ENCODE data around the gene ZNF14. TPM values are rescaled to one million over a fixed set of nuclear protein-coding genes. Genes with fewer than 3 reads are reported as not detected.

The ZNF14 gene
- total and polyA plus RNA-seq, 10 of the 15 experiments (the other 5 are each of a cell fraction or from before 2014, with no cell fraction given), result 2.5 to 7.2 (median 4.6) TPM

- peak; percentile 80 for TF ChIP-seq SKIL (IDR thresholded peaks at IDR 0.05; ENCODE audit: low read depth, poor library complexity, severe bottlenecking)
- peak; percentile 76 for TF ChIP-seq RELB (IDR thresholded peaks at IDR 0.05; ENCODE audit: low read depth)
- TF ChIP-seq ZBTB11 (CRISPR knock-in tag; IDR thresholded peaks at IDR 0.05), result peak; percentile 70
- TF ChIP-seq MYC (IDR thresholded peaks at IDR 0.05; ENCODE audit: insufficient read depth, insufficient read length, insufficient replicate concordance, low read length, severe bottlenecking), result no peak
- peak in 1 of 2 experiments; percentile 70; a peak in 2 of 4 replicates for TF ChIP-seq BHLHE40 (IDR thresholded peaks at IDR 0.05; ENCODE audit: borderline replicate concordance in 1 of 2, low read depth in 2 of 2, low read length in 1 of 2)
- no peak for TF ChIP-seq USF2 (IDR thresholded peaks at IDR 0.05; ENCODE audit: borderline replicate concordance, low read depth, low read length)
- TF ChIP-seq MXI1 (IDR thresholded peaks at IDR 0.05; ENCODE audit: low read depth, low read length), result no peak
- peak; percentile 87 for TF ChIP-seq POLR2A (IDR thresholded peaks at IDR 0.05; ENCODE audit: low read depth, low read length)
- TF ChIP-seq BCL3 (IDR thresholded peaks at IDR 0.05; ENCODE audit: borderline replicate concordance, insufficient read depth, low read depth, low read length, poor library complexity, severe bottlenecking), result peak; percentile 47
- TF ChIP-seq FOXK2 (IDR thresholded peaks at IDR 0.05), result peak; percentile 91
- peak; percentile 81 for TF ChIP-seq MTA2 (IDR thresholded peaks at IDR 0.05; ENCODE audit: low read depth)
- TF ChIP-seq BACH1 (IDR thresholded peaks at IDR 0.05; ENCODE audit: borderline replicate concordance), result peak; percentile 46; the same call in 1 of the 2 replicates
- no peak for TF ChIP-seq POLR2AphosphoS2 (IDR thresholded peaks at IDR 0.05; ENCODE audit: low read depth, low read length)
These were observed 64.5 kb downstream of the ZNF14 start, which contains the start of gene ZNF101 (continued) for GRCh38 chr19:19668230-19669012.

Data from GM12878 (cell line).